GM18526 (cell line): ENCODE measurements around the gene NFILZ.

Source experiments
- POLR2A ChIP-seq: IDR thresholded peaks from 3 replicates; pipeline ENCODE4 v1.6.1; 2011; ENCODE audit not compliant: insufficient read length; ENCODE audit errors: extremely low read depth

NFILZ gene, protein sequence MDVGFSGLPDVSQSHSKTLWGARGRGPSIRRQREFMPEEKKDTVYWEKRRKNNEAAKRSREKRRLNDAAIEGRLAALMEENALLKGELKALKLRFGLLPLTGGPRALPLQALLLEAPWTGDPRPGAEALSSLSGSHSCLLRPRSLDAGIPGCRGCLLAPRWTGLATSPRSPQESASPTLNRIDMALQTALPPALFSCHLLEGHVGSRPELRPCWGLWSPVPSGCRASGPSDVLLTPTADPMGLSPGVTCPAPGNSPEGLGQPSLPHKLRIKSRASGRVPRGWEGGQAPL

DNA sequence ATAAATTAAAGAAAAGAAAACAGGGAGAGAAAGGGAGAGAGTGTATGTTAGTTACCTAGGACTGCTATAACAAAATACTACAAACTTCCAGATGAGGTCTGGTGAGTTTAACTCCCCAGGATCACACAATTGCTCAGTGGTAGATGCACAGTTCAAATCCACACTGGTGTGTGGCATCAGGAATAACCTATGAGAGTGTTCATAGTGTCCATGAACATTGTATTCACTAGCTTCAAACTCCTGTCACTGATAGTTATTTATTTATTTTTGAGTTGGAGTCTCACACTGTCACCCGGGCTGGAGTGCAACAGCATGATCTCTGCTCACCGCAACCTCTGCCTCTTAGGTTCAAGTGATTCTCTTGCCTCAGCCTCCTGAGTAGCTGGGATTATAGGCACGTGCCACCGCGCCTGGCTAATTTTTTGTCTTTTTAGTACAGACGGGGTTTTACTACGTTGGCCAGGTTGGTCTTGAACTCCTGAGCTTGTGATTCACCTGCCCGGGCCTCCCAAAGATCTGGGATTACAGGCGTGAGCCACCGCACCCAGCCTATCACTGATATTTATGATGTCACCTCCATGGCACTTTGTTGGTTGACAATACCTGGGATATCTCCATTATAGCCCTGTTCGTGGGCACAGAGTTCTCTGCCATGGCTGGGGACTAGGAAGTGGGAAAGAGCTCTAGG lies at the start of gene NFILZ:
Gene NFILZ (plus strand): TSS at position 638 of the 688 bp plus-strand sequence. CDS start 46,133 bp downstream, outside the sequence.
- TF ChIP-seq POLR2A = no peak

DNA sequence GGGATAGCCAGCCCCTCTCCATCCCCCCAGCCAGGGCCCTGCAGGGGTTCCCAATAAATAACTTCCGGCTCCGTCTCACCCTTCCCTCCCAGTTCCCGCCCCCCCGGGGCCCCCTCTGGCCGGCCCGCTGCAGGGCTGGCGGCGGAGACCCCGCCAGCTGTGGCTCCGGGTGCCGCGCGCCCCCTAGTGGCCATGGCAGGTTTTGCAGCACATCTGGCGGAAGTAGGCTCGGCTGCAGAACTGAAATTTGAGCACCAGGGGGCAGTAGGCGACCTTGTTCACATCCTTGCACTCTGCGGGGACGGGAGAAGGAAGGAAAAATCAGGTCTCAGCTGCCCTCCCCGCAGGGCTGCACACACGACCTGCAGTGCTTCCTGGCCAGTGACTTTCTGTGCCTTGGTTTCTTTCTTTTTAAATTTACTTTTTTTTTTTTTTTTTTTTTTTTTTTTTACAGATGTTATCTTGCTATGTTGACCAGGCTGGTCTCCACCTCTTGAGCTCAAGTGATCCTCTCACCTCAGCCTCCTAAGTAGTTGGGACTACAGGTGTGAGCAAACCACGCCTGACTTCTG lies 49.6 kb upstream of the NFILZ start:
- TF ChIP-seq POLR2A = no peak

DNA sequence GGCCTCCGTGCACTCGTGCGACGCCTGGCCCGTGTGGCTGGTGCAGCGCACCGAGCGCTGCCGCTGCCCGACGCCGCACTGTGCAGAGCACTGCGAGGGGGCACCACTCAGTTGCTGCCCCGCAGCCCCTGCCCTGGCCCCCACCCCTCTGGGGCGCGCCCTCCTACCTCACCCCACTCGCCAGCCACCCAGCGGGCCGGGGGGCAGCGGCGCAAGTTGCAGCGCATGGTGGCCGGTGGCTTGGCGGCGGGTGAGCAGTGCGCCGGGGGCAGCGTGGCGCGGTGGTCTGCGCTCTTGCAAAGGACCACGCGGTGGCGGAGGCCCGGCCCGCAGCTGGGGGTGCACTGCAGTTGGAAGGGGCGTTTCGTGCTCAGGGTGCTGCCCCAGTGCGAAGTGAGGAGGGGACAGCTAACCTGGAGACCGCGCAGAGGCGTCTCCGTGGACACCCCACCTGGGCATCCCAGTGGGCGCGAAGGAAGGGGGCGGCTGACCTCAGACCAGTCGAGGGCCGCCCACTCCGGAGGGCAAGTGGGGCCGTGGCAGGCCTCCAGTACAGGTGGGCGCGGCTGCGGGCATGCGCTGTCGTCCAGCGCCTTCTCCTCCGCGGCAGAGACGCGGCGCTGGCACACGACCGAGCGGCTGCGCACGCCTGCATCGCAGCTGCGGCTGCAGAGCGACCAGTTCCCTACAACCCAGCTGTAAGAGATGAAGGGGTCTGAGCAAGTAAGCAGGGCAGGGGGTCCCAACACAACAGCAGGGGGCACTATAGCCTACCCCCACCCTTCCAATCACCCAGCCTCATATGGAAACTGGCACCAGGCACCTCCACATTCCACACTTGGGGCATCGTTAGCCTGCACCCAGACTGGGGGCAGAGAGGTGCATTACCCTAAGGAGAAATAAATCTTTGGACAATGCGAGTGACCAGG lies 45.2 kb upstream of the NFILZ start:
- TF ChIP-seq POLR2A = no peak

DNA sequence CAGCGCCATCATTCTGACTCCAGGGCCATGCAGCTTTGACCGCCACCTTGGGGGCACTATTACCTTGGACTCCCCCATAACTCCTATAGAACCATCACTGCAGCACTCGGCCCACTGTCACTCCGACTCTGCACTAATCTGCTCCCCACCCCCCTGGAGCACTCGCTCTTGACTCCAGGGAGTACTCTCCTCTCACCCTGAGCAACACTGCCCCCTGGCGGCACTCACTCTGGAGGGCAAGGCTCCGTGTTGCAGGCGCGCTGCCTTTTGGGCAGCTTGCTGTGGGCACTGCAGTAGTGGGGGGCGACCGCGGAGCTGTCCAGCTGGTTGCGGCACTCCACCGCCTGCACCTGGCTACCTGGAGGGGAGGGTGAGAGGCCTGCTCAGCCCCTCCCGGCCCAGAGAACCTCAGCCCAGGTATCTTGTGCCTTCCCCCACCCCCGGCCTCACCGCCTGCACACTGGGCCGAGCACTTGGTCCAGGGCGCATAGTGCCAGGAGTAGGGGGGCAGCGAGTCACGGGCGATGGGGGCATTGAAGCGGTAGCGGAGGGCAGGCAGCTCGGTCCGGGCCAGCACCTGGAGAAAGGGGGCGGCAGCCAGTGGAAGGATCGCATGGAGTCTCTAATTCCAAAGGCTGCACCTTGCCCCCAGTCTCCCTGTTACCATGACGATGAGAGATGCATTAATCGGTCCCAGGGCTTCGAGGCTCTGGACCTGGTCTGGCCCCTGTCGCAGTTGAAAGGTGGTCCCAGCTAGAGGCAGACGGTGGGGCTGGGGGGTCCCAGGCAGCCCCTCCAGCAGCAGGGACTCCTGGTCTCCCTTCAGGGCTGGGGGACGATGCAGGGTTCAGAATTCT lies 44.3 kb upstream of the NFILZ start:
- TF ChIP-seq POLR2A = no peak

DNA sequence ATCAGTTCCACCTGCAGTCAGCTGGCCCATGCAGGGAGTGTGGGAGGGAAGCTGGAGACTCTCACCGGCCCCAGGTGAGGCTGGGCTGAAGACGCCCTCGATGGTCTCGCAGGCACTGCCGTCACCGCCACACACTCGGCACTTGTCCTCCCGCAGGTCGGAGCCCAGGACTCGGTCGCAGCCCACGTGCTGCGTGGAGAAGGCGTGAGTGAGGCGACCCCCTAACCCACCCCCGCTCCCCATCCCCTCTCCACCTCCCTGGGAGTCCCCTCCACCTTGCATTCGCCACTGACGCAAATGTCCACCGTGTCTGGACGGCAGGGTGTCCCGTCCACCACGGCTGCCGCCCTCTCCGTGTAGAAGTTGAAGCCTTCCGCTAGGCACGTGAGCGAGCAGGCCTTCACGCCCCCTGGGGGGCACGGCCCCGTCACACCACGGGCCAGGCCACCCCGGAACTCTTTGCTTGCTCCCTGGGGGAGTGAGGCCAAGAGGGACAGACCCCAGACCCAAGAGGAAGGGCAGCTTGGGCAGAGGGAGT lies 41.2 kb upstream of the NFILZ start:
- TF ChIP-seq POLR2A = no peak

DNA sequence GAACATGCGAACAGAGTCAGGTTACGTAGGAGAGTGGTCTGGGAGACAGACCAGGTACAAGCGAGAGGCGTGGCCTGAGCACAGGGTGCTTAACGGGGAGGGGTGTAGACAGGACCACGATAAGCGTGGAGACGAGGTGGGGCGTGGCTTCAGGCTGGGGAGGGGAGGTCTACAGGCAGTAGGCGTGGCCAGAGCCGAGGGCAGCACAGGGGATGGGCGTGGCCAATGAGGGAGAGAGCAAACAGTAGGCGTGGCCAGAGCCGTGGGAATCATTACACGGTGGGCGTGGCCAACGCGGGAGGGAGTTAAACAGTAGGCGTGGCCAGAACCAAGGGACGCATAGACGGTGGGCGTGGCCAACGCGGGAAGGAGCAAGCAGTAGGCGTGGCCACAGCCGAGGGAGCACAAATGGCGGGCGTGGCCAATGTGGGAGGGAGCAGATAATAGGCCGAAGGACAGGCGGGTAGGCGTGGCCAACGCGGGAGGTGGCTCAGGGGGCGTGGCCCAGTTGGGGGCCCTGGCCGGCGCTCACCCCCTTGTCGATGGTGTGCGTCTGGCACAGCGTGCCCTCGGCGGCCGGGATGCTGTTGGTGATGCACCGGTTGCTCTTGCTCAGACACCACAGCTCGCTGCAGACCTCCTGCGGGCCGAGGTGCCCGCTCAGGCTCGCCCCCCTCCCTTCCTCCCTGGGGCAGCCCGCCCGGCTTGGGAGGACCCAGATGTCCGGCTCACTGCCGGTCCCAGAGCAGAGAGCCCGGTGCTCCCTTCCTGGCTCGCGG lies 38.0 kb upstream of the NFILZ start:
- TF ChIP-seq POLR2A = no peak

DNA sequence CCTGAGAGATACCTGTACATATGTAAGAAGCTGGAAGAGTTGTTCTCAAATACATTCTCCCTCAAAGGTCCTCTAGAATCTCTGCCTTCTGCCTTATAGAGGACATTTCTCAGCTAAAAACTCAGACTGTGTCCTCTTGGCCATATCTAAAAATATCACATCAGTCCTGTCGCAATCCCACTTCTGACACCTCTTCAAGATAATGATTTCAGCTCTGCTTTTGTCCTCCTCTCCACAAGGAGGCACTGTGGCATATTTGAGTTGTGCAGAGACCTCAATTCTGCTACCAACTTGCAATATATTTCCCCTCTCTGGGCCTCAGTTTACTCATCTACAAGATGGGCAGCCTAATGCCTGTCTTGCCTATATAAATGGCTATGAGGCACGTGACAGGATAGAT lies 36.5 kb upstream of the NFILZ start:
- TF ChIP-seq POLR2A = no peak

DNA sequence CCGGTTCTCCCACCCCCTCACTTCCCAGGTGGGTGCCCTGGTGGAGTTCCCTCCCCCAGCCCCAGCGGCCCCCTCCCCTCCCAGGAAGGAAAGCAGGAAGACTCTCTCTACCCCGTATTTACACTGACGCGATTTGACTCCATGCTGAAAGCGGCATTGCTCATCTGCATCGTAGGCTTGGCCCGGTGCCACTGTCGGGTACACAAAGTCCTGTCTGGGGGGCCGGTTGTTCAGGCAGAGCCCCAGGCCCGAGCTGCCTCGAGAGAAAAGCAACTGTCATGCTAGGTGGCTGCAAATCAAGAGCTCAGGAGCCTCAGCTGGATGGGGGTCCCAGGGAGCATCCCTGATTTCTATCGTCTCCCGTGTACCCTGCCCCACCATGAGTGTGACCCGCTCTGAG lies 34.8 kb upstream of the NFILZ start:
- no peak for TF ChIP-seq POLR2A

DNA sequence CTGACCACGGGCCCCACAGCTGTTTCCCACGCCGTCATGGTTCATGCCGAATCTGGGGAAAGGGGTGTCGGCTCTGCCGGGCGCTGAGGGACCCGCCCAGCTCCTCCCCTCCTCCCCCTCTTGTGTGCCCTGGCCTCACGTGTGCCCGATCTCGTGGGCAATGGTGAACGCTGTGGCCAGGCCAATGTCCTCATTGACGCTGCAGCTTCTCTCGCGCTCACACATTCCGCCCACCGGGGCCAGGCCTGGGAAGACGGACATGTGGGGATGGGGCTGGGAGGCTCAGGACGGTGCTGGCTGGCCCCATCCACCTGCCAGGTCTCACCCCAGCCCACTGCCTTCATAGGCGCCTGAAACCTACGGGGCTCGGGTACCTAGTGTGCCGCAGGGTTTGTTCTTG lies 34.3 kb upstream of the NFILZ start:
- no peak for TF ChIP-seq POLR2A

DNA sequence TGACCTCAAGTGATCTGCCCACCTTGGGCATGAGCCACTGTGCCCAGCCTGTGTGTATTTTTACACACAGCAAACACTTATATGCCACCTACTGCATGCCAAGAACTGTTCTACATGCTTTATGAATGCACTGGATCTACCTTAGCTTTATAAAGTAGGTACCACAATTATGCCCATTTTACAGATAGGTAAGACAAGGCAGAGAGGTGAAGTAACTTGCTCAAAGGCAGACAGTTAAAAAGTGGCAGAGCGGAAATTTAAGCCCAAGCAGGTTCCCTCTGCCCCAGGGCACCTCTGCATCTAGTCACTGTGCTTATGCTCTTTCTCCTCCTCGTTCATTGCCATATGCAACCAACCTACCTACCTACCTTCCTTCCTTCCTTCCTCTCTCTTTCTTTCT lies 30.4 kb upstream of the NFILZ start:
- no peak for TF ChIP-seq POLR2A

DNA sequence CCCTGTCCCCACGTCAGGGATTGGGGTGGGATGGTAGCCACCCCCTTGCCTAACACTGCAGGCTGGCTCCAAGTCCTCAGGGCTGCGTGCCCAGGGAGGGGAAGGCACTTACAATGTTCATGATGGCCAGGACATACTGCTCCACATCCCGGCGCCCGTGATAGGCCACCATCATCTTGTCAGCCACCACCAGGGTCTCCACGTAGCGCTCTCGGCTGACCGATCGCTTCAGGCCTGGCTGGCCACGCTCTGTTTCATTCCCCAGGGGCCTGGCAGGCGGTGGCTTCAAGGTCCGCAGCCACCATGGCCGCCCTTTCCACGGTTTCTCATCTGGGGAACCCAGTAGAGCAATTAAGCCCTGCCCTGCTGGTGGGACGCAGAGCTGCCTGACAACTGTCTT lies 29.6 kb upstream of the NFILZ start:
- TF ChIP-seq POLR2A = no peak

DNA sequence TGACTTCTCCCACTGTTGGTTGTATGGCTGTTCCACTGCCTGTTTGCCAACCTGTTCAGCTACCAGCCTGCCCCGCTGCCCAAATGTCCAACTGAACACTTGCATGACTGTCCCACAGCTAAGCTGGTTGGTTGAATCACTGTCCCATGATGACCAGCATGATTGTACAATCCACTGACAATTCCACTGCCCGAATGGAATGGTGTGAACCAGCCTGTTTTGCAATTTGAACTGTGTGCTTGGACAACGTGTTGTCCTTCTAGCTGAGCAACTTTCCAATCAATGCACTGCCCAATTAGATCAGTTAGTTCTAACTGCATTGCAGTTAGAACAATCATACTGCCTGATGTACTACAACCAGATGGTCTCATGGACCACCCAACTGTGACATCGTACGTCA lies 28.6 kb upstream of the NFILZ start:
- TF ChIP-seq POLR2A = no peak

DNA sequence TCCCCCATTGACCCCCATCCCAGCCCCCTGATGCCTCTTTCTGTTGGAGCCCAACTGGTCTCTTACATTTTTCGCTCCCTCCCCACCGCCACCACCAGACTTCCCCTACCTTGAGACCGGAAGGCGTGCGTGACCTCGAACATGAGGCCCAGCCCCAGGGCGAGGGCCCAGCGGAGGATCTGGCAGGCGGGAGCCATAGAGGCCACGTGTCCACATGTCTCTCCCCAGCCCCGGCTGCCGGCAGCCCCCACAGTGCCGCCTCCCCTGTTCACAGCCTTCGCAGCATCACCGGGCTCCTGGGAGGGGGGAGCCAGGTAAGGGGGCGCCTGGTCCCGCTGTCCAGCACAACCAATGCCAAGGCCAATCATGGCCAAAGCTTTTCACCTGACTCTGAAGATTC lies 24.9 kb upstream of the NFILZ start:
- no peak for TF ChIP-seq POLR2A
